GM21367 (cell line): ENCODE measurements around the gene HOXD3.

Experiments used
- ATAC-seq: cut with Tn5 transposase; IDR thresholded peaks from one replicate; pipeline ENCODE4 v1.9.1; 2021; ENCODE audit not compliant: unreplicated experiment

The HOXD3 gene

DNA sequence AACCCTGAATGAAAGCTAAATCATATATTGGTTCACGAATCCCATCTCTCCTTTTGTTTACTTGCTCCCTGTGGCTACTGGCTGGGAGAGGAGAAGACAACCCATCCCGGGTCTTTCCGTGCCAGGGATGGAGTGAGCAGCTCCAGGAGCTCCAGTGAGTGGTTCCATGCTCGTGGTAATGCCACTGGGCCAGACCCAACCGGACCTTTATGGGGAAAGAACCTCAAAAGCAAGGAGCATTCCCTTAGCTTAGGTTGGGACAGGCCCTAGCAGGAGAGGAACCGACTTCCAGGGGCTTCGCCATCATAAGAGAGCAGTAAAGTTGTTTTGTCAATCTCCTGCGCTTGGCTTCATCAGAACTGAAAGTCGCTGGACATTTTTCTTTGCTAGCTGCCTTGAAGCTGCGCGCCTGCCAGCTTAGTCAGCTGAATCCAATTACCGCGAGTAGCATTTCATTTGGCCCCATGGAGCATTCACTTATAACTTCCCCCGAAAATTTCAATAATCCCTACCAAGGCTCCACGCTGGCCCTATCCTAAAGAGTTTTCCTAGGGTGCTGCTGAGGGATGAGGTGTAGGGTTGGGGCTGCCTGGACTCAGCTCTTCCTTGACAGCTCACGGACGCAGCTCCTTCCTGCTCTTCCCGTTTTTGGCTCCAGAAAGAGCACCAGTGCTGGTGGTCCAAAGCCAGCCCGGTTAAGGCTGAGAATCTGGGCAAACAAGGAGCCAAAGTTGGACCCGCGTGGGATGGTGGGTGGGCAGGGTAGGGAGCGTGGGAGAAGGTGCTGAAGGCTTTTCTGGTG lies 4.9 kb downstream of the HOXD3 start:
- ATAC-seq = no peak

DNA sequence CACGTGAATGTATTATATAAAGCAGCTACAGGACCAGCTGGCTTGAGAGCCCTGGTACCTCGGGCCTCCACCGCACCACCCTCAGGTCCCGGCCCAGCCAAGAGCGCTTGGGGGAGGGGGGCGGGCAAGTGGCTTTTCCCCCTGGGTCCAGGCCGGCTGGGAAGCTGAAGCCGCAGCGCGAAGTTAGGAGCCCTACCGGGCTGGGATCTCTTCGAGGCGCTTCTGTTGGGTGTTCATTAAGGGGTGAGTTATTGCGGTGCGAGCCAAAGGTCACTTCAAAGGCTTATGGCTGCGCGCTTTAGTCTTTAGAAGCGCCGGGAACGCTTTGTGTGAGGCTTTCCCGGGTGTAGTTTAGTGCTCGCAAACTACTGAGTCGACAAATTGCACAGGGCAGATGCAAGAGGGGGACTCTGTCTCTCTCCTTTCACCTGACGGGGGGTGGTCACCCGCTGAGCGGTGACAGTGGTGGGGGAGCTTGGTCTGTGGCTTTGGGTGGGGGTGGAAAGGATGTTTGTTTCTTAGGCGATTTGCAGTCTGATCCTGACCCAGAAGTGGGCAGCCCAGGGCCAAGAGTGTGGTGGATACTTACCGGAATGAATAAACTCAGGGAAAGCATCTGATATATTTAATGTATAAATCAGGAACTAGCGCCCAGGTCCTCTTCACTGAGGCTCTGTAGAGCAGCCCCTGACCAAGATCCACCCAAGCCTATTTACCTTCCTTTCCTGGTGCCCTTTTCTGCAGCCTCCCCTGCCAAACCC lies 6.0 kb downstream of the HOXD3 start:
- no peak for ATAC-seq

DNA sequence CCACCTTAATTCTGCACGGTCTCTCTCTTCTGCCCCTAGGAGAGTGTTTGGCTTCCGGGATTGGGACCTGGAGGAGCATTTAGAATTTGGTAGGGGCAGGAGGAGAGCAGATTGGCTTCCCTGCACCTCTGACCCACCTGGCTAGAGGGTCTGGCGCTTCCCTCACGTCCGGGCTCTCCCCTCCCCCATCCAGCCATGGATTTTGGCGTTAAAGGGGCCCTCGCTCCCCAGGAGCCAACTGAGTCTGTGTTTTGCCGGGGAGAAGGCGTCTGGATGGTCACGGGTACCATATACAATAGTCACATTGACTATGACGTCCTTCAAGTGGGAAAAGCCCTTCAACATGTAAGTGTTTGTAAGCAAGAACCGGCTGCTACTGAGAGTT lies 6.6 kb downstream of the HOXD3 start:
- no peak for ATAC-seq

DNA sequence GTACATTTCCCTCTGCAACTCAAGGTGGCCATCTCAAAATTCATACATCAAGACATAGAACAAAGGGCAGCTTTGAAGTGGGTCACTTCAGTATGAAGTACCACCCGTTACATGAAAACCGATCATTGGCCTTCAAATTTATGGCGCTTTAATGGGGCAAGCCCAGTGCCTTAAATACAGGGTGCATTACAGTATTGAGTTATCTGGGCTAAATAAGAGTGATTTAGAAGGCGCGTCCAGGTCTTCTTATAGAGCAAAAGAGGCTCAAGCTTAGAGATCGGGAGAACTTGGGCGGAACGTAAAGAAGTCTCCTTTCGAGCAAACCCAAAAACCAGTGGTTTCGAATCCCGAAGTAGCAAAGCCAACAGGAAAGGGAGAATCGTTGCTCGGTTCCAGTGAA lies 7.1 kb downstream of the HOXD3 start:
- no peak for ATAC-seq

DNA sequence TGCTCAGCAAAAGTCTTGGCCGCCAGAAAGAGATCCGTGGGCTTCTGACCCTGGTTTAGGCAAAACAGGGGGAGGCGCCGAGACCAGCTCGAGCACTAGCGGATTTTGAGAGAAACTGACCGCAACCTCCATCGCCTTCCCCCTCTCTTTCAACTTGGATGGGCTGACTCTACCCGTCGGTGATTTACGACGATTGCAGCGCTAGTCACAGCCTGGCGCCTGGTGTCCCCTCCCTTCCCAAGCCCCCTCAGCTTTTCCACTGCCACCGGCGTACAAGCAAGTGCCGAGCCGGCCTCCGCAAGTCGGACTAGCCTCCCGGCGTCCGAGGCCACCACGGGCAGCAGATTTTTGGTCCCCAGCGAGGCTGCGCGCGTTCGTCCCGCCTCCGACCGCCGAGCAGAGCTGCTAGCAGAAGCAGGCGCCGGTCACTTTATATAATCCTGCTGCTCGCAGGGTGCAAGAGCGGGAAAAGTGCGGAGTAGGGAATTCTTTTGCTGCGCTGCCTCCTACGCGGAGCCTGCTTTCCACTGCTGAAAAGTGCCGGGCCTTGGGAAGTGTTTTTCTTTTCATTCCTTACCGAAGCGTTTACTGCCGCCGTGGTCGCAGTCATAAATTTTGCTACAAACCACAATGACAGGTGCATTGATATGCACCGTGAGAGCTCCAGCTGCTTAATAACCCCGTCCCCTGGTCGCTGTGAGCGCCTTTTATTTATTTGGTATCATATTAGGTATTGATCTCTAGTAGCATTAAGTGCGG lies 7.7 kb downstream of the HOXD3 start:
- no peak for ATAC-seq

DNA sequence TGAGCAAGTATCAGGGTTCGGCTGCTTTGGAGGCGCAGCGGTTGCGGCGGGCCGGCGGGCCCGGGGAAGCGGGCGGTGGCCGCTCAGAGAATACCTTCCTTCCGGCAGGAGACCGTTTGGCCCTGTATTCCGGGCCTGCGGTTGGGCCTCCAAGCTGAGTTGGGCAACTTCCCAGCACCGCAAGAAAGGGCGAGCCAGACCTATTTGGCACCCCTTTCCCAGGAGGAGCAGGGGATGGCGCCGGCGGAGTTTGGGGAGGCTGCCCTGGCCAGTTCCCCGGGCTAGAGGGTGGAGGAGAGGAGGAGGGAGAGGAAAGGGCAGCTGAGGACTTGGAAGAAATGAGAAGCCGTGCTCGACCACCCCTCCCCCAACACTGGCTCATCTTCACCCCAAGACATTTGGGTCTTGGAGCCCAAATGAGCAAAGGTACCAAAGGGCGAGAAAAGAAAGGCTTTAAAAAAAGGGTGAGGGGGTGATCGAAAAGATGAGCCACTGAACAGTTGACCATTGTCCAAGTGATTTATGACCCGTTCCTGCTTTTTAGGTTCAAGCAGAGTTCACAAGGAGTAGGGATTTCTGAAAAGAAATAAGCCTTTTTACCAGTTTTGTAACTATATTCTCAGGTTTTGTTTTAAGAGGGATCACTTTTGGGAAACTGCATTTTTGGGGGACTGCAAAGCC lies 8.4 kb downstream of the HOXD3 start:
- ATAC-seq = no peak

GRCh38 chr2:176166272-176166671 lies 9.2 kb downstream of the HOXD3 start:
- no peak for ATAC-seq

GRCh38 chr2:176167398-176167797 lies 10.3 kb downstream of the HOXD3 start:
- ATAC-seq = no peak

- ATAC-seq = no peak
Measured at GRCh38 chr2:176169181-176169580, 12.1 kb downstream of the HOXD3 start.

- no peak for ATAC-seq
Measured at GRCh38 chr2:176169711-176170110, 12.6 kb downstream of the HOXD3 start.

DNA sequence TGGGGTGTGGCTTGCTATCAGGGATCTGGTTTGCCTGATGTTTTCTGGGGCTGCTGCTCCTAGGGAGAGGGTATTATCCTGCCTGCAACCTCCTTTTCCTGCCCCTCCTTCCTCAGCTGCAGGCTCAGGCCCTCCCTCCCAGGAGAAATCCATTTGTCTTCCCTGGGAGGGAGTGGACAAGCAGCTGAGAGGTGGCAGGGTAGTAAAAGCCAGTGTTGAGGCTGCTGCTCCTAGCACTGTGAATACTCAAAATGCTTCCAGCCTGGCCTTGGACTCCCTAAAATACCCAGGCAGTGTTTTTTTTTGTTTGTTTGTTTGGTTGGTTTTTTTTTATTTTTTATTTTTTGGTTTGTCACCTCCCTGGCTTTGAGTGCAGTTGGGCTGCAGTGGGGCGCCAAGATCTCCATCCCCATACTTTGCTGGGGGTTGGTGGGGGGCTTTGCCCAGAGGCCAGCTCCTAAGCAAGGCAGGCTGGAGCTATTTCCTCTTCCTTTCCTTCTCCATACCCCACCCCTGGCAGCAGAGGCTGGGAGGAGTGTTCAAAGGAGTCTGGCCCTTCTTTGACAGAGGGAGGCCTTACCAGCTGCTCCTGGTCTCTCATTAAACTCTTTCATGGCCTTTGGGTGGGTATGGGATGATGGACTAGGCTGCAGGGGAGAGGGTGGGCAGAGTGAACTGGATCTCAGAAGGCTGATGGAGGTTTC lies 13.6 kb downstream of the HOXD3 start:
- no peak for ATAC-seq

DNA sequence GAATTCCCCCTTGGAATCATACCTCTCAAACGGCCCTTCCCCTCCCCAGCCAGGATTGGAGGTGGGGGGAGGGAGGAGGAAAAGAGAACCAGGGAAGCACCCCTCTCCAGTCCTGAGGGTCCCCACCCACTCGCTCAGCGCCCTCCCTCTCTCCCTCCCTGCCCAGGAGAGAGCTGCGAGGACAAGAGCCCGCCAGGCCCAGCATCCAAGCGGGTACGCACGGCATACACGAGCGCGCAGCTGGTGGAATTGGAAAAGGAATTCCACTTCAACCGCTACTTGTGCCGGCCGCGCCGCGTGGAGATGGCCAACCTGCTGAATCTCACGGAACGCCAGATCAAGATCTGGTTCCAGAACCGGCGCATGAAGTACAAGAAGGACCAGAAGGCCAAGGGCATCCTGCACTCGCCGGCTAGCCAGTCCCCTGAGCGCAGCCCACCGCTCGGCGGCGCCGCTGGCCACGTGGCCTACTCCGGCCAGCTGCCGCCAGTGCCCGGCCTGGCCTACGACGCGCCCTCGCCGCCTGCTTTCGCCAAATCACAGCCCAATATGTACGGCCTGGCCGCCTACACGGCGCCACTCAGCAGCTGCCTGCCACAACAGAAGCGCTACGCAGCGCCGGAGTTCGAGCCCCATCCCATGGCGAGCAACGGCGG lies 14.4 kb downstream of the HOXD3 start:
- no peak for ATAC-seq

GRCh38 chr2:176172007-176172894 lies 15.1 kb downstream of the HOXD3 start:
- no peak for ATAC-seq

- ATAC-seq = no peak
Measured at GRCh38 chr2:176172895-176173566, 15.9 kb downstream of the HOXD3 start.

GRCh38 chr2:176173567-176174381 lies 16.7 kb downstream of the HOXD3 start:
- ATAC-seq = no peak

GRCh38 chr2:176174382-176174823 lies 17.3 kb downstream of the HOXD3 start:
- no peak for ATAC-seq
